GM18517 (cell line): ENCODE data around the gene NUTM2G.
"Not testable (repeated sequence)": the region's sequence is repeated elsewhere in the genome, so short reads cannot be mapped to it uniquely, and the experiment has no call there.

Source experiments
- ATAC-seq: cut with Tn5 transposase; IDR thresholded peaks from one replicate; pipeline ENCODE4 v1.9.1; 2021; ENCODE audit warnings: mild to moderate bottlenecking, moderate library complexity; ENCODE audit not compliant: unreplicated experiment

NUTM2G gene

DNA sequence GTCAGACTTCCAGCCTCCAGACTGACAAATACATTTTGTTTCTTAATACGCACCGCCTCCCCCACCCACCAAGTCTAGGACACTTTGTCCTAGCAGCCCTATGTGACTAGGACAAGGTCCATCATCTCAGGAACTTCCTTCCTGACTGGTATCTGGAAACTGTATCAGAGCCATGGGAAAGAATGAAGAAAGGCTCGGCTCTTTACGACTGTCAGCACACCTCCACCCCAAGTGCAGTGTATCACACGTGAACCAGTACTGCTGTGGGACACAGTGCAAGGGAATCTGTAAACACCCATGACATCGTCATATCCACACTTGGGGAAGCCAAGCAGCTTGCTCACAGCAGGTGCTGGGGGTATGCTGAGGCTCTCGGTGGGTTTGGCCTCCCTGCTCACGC, 13.0 kb downstream of the NUTM2G start:
- not testable (repeated sequence) for ATAC-seq

- ATAC-seq: not testable (repeated sequence)
Measured at GRCh38 chr9:96942181-96942580, 13.5 kb downstream of the NUTM2G start.

- ATAC-seq: not testable (repeated sequence)
Measured at GRCh38 chr9:96949346-96949745, 20.7 kb downstream of the NUTM2G start.

- ATAC-seq: not testable (repeated sequence)
Measured at GRCh38 chr9:96950539-96950938, 21.9 kb downstream of the NUTM2G start.

DNA sequence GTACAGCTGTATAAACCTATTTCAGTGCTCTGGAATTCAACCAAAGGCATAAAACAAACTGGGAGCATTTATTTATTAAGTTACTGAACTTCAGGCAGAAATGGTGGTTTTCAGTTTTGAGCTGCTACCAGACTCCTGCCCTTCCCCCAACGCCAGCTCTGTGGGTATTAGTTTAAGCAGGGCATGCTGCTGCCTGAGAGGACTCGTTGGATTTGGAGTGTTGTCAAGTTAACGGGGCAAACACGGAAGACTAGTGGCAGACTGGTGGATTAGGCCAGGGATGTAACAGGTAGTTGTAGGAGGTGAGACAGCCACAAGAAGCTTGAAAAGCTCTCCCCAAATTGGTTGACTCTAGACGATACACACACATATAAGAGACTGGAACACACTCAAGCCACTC, 38.9 kb downstream of the NUTM2G start:
- ATAC-seq: not testable (repeated sequence)

GRCh38 chr9:96972552-96972951, 43.9 kb downstream of the NUTM2G start:
- ATAC-seq: not testable (repeated sequence)

- not testable (repeated sequence) for ATAC-seq
Measured at GRCh38 chr9:96974037-96974436, 45.4 kb downstream of the NUTM2G start.

GRCh38 chr9:96983496-96984122, 55.0 kb downstream of the NUTM2G start:
- ATAC-seq: not testable (repeated sequence)

DNA sequence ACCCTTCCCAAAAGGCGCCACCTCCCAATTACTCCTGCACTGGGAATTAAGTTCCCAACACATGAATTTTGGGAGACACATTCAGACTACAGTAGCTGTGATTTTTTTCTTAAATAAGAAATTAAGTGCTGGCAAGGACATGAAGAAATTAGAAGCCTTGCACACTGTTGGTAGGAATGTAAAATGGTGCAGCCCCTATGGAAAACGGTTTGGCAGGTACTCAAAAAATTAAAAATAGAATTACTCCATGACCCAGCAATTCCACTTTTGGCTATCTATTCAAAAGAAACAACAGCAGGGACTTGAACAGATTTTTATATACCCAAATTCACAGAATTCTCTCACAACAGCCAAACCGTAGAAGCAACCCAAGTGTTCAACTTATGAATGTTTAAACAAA, 55.5 kb downstream of the NUTM2G start:
- ATAC-seq: not testable (repeated sequence)

DNA sequence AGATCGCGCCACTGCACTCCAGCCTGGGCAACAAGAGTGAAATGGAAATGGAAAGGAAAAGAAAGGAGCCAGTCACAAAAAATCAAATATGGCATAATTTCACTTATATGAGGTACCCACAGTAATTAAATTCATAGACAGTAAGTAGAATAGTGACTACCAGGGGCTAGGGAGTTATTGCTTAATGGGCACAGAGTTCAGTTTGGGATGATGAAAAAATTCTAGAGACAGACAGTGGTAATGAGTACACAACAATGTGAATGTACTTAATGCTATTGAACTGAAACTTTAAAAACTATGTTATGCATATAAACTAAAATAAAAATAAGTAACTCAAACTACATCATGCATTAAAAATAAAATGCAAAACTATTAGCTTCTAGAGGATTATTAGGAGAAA, 56.2 kb downstream of the NUTM2G start:
- ATAC-seq: not testable (repeated sequence)
